HG03280 (cell line): ENCODE measurements around the gene ACTBL2.

Experiments used
- ATAC-seq: cut with Tn5 transposase; IDR thresholded peaks from one replicate; pipeline ENCODE4 v1.9.1; 2021; ENCODE audit warnings: mild to moderate bottlenecking, moderate library complexity; ENCODE audit not compliant: unreplicated experiment

The ACTBL2 gene

DNA sequence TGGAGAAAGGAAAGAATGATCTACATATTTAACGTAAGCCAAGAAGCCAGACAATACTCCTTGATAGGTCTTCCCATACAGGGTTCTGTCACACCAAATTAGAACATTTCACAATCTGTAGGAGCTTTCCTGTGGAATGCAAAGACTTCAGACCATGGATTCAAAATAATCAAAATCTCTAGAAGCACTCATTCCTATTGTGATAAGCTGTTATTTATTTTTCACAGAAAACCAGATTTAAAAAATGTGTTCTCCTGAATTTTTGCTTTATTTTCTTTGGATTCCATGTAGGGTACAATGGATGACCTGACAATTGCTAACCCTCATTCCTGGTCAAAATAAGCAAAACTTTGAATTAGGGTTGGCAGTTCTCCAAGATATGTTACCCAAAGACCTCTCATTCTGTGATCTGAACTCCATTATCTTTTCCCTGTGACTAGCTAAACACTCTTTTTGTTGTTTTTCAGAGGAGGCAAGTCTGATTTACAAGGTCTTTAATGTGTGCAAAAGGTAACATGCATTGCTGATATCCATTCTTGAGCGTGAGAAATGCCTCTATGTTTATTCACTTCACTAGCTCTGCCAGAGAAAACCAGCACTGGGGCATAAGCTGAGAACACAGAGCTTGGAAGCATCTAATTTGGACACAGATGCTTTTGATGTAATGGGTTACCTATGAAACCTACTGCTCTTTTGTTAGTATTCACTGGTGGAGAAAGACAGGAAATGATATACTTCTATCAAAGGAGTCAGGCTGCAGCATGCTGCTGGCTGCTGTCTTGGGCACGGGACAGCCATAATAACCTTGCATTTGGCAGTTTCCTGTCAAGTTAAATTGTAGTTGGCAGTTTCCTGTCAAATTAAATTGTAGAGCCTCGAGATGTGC is 31.4 kb downstream of the ACTBL2 start:
- no peak for ATAC-seq

DNA sequence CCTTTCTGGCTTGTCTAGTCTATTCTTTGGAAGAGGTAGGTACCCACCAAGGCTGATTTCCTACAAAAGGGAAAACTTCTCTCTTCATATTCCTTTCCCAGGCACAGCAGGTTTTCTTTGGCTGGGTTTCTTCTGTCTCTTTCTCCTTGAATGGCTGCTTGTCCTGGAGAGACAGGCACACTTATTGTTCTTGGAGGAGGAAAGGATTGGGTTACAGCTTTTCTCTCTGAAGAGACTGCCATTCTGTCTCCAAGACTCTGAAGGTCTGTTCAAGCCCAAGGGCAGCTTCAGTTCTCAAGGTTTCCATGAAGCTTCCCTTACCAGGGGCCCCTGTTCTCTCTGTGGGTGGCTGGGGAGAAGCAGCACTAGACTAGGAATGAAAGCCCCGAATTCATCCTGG is 33.9 kb downstream of the ACTBL2 start:
- ATAC-seq = no peak

DNA sequence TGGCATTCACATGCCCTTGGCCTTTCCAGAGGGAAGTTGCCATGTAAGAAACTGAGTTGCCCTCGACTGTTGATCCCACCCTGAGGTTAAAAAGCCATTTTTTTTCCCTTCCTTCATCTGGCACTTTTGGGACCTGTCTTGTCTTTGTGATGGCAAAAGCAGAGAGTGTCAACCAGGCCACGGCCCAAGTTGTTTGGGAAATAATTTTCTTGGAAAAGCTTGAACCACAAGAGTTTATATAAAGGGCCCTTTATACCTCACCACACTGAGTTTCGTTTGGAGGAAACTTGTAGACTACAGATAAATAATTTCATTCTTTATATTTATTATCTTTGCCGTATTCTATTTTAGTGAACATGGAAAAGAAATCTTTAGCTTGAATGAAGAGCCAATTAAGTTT is 34.3 kb downstream of the ACTBL2 start:
- no peak for ATAC-seq

DNA sequence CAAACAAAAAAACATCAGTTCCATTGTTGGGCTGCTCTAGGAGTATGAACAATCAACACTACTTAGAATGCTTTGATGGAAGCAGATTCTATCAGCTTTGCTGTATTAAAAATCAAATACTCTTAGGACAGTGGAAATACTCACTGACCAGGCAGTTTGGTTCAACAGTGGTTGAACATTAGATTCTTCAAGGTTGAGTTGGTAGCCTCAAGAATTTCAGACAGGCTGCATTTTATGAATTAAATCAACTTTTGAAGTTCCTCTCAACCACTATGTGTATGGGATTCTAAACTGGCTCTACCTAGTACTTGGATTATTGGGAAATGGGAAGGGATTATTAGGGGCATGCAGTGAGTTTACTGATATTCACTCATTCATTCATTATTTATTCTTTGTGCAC is 35.0 kb downstream of the ACTBL2 start:
- ATAC-seq = no peak

DNA sequence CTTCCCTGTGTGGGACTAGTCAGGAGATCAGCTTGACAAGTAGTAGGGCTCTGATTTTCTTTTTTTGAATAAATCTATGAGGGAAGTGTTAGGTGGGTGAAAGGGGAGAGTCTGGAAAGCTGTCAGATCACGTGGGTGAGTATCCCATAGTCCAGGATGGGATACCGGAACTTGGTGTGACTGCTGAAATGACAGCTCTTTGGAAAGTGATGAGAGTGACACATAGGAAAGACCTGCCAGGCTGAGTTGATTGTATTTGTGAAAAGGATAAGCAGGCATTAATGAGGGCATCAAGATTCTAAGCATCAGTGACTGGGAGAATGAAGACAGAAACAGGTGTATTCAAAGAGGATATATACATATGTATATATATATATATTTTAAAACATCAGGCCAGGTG is 35.6 kb downstream of the ACTBL2 start:
- ATAC-seq = no peak

DNA sequence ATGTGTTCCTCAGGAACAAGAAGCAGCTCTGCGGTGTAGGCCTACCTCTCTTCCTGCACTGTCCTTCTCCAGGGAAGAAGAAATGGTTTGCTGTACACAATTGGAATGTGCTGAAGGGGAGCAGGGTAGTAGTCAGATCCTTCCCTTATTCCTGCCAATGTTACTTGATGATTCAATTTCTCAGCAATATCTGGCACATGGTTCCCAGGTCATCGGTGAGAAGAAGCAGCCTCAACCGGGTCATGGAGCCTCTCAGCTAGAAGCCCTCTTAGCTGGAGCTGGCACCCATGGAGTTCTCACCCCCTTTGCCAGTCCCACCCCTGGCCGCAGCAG is 36.9 kb downstream of the ACTBL2 start:
- ATAC-seq = no peak

DNA sequence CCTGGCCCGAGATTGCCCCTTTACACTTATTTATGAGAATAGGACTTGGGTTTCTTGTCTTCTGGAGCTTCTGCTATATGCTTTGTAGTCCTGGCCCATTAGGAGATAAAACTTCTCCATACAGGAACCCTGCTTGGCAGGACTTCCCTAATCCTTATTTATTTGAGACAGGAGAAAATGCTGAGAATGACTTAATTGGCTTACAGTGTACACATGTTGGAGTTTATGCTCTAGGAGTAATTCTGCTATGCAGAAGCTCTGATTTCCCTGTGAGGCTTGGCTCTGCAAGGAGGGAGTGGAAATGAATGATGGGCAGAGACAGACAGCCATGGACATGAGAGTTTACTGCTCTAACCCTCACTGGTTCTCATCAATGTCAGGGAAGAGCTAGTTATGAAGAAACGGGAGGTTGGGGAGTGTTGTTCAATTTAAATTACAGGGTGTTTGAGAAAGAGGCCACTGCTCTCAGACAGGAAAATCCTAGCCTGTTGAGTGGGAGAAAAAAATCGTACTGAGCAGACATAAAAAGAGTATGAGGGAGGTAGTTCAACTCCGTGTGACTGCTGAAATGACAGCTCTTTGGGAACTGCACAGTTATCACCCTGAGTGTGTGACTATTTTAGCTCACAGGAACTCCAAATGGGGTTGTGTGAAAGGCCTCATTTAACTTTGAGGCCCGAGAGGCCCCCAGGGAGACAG is 37.5 kb downstream of the ACTBL2 start:
- ATAC-seq = no peak

DNA sequence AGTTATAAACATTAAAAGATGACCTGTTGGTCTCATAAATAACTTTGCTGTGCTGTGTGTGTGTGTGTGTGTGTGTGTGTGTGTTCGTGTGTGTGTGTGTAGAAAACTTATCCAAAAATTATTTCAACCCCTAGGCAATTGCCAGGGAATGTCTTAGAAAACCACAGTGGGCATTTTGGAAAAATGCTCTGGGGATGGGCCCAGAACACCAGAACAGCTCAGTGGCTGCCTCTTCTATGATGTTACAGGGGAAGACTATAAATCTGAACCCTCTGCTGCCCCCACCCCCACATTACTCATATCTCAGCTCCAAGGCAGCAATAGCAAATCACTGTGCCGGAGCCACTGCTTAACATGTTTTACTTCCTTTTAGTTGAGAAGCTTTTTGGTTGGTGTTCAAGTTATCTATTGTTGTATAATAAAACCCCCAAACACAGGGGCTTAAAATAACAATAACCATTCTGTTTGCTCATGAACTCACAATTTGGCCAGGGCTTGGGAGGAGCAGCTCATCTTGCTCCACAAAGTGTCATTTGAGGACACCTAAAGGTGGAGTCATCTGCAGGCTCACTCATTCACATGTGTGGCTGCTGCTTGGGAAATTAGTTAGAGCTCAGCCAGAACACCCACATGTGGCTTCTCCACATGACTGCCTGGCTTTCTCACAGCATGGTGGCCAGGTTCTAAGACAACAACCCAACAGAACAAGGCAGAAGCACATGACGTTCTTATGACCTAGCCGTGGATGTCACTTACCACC is 40.4 kb downstream of the ACTBL2 start:
- ATAC-seq = no peak

DNA sequence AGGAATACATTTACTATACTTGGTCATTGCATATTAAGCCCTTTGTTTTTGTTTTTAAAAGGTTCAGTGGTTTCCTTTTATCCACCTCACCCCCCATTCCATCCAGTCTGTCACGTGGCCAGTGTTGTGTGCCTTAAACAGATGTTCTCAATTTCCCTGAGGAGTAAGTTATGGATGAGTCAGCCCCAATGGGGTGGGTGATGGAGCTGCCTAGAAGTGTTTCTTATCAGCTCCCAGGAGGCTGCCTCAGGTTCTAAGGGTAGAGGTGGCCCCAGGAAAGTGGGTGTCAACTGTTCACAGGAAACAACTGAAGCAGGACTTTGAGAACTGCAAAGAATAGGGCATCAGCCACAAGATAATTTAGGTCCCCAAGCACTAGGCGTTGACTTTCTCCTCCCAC is 41.1 kb downstream of the ACTBL2 start:
- ATAC-seq = no peak

DNA sequence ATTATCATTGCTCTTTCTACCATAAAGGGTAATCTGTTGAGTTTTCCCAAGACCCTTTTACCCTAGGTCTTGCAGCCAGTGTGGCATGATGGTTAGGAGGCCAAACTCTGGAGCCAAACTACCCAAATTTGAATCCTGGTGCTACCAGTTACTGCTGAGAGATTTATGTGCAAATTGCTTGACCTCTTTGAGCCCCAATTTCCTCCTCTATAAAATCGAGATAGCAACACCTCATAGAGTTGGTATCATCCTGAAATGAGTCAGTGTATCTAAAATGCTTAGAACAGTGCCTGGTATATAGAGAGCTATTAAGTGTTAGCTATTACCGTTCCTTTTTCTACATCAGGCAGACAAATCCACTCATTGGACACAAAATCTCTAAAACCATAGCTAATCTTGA is 43.0 kb downstream of the ACTBL2 start:
- no peak for ATAC-seq

DNA sequence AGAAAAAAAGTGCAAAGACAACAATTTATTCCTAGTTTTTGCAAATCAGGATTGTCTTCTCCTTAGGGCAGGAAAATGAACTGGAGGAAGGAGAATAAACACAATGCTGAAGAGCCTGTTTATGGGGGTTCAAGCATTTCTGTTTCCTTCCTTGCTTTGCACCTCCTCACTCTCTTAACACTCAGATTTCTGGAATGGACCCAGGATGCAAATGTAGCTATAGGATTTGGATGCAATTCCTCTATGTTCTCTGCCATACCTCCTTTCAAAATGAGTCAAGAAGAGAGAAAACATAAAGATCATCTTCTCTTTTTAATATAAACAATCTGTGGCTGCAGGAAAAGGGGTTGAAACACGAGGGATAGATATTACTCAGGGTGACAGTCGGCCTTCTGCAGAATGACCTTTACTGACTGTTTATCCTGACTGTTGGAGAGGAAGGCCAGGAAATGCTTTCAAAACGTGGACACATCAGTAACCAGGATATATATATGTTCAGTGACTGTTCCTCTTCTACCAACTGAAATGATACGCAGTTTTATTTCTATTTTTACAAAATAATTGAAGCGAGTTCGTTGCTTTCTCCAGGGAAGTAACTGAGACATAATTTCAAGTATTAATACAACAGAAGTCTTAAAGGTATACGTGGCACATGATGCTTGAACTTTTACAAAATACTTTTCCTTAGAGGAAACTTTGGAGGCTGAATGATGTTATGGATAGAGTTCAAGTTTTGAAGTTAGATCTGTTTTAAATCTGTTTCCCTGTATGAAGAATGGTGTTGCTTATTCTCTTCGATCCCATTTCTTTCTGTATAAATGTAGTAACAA is 44.4 kb downstream of the ACTBL2 start:
- ATAC-seq = no peak

DNA sequence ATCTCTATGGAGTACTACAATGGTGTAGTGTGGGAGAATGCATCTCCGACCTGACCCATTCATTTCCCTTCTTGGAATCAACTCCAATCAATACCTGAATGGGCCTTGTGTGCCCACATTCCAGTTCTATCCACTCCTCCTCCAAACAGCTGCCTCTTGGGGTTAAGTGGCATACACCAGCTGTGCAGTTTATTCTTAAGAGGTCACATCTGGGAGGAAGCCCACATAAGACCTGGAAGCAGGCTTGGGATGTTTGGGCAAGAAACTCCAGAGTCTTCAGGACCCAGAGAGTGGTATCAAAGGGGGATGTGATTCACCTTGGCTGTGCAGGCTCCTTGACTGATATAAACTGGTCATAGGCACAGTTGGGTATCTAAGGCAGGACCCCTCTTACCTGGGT is 46.0 kb downstream of the ACTBL2 start:
- ATAC-seq = no peak

DNA sequence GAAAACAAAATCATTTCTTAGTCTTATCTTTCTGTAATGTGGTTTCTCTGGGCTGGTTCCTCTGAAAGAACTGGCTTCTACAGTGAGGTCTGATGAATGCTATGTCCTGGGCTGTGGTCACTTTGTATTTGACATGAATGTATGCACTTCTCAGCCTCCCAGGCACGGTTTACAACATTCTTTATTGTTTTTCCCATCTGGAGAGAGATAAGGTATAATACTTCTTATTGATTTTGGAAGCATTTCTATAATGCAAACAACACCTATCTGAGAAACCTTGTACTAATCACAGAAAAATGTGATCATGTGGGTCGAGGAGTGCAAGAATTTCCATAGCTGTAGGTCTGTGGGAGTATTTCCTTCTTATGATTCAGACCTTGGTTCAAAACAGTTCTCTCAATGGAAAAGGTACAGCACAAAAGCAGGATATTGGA is 46.9 kb downstream of the ACTBL2 start:
- ATAC-seq = no peak

DNA sequence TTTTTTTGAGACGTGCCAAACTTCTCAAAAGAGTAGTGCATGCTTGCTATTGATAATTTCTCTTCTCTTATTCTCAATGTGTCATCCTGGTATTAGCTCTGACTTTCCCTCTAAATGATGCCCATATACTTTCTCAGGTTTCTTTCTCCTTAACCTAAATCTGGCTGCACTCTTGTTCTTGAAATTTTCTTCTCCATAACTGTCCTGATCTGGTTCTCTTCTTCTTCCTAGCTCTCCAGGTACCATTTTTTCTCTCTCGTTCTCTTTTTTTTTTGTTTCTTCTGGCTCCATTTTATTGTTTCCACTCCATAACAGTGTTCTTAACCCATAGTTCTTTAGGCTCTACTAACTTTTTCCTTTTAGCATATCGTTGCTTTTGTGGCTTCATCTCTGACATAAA is 47.9 kb downstream of the ACTBL2 start:
- no peak for ATAC-seq

DNA sequence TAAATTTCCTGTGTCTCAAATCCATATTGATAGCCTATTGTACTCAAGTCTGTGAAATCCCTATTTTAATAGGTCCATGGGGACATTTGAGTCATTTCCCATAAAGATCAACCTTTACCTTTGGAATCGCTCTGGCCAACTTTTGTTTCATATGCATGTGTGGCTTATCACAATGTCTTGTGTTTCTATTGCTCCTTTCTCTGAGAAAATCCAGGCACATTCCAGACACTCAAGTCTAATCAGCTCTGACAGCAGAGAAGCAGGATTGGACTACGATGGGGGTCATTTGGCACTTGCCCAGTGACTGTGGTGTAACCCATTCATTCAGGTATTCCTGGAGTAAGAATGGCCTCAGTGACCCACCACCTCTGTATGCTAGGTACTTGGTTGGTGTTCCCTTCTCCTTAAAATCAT is 48.4 kb downstream of the ACTBL2 start:
- no peak for ATAC-seq

DNA sequence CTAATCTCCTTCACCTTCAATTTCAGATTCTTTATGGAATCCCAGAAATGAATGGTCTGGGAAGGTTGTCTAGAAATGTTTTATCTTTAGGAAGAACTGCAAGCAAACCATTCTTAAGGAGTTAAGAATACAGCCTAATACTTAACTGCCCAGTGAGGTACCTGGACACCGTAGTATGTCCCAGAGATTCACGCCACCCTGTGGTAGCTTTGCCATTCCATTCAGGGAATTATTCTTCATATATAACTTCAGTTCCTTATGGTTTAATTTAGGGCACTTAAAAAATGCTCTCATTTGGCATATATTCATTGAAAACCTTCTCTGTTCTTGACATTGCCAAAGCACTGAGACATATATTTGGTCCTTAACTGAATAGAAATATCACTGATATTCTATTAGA is 49.7 kb downstream of the ACTBL2 start:
- no peak for ATAC-seq

DNA sequence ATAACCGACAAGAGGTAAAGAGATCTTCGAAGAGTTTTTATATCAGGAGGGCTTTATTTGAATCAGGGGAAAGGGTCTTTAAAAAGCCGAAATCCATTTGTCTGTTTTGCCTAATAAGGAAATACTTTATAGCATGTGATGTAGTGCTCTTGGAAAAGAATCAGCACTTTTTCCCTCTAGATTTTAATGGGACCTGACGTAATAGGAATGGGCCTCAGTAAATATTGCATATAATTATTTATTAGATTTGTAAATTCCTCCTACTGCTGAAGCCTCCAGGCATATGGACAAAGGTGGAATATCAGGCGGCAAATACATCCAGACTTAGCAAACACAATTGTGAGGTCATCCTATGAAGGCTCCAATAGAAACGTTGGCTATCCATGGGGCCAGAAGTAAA is 50.9 kb downstream of the ACTBL2 start:
- no peak for ATAC-seq
